OCI-LY3 (cell line): ENCODE measurements around the gene PDCD6IP.

Experiments
- EZH2phosphoT487 ChIP-seq: fragments of 200-600 bp; shearing (Covaris generic); IDR thresholded peaks from 2 replicates; pipeline ENCODE4 v1.6.1; 2018; ENCODE audit warnings: antibody characterized with exemption, mixed run types, low read depth
- TF ChIP-seq, protein P1 (sequence below): fragments of 200-600, 300-600 bp; sonication (generic); IDR thresholded peaks from 2 replicates; pipeline ENCODE4 v1.5.1; 2014; ENCODE audit warnings: antibody characterized with exemption, low read length, low read depth

- TF ChIP-seq, protein P1, sequence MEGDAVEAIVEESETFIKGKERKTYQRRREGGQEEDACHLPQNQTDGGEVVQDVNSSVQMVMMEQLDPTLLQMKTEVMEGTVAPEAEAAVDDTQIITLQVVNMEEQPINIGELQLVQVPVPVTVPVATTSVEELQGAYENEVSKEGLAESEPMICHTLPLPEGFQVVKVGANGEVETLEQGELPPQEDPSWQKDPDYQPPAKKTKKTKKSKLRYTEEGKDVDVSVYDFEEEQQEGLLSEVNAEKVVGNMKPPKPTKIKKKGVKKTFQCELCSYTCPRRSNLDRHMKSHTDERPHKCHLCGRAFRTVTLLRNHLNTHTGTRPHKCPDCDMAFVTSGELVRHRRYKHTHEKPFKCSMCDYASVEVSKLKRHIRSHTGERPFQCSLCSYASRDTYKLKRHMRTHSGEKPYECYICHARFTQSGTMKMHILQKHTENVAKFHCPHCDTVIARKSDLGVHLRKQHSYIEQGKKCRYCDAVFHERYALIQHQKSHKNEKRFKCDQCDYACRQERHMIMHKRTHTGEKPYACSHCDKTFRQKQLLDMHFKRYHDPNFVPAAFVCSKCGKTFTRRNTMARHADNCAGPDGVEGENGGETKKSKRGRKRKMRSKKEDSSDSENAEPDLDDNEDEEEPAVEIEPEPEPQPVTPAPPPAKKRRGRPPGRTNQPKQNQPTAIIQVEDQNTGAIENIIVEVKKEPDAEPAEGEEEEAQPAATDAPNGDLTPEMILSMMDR = no peak
- TF ChIP-seq EZH2phosphoT487 = no peak
Measured at GRCh38 chr3:33875680-33876079, 77.2 kb downstream of the PDCD6IP start.
